Adrenal gland (tissue), 5 donors: Measurements from ENCODE around the gene HVCN1.

Experiments
- CTCF ChIP-seq, 6 experiments: fragments of 450-650 bp in 4 of 6; fragments of 200-600 bp in 2 of 6; sonication (generic) in 1 of 6; IDR thresholded peaks; 1 replicate in 5 of 6; 2 replicates in 1 of 6; pipeline versions ENCODE4 v1.5.1 to v1.8.0; 2016 to 2021; ENCODE audit warnings: antibody characterized with exemption in 6 of 6, mild to moderate bottlenecking in 2 of 6, moderate library complexity in 1 of 6
- POLR2A ChIP-seq, 2 donors: fragments of 450-650 bp; IDR thresholded peaks; one replicate each; pipeline ENCODE4 v1.6.1; 2017; ENCODE audit warnings: antibody characterized with exemption in 2 of 2, mild to moderate bottlenecking in 2 of 2, moderate library complexity in 1 of 2
- donor health status: DM: no; HTN: no; CAD: no.

- no peak for TF ChIP-seq CTCF (IDR thresholded peaks at IDR 0.05)
- no peak for TF ChIP-seq POLR2A (IDR thresholded peaks at IDR 0.05)
Observed at GRCh38 chr12:110704750-110705149, 15.8 kb upstream of the HVCN1 start.
